ENCODE data around the gene LRRC38. TPM values are rescaled to one million over a fixed set of nuclear protein-coding genes. Genes with fewer than 3 reads are reported as not detected.

Gene LRRC38
- total RNA-seq, 1 donor from 2014 or later = not detected

DNA sequence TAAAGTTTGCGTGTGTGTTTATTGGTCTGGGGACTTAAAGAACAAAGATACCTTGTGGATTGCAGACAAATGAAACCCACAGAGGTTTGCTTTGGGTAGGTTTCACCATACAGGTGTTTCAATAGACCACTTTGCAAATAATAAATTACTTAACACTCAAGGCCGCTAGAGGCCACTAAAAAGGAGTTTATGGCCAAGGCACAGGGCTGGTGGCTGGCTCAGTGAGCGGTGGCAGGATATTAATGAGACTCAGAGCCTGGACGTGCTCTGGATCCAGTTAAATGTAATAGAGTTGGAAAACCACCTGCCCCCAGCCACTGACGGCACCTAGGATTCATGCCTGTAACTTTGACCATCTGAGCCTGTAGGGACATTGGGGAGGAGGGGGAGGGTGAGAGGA is 44.5 kb downstream of the LRRC38 start:
- ATAC-seq = no peak
- intact Hi-C loops (cut with DNase I) = no loop called here

DNA sequence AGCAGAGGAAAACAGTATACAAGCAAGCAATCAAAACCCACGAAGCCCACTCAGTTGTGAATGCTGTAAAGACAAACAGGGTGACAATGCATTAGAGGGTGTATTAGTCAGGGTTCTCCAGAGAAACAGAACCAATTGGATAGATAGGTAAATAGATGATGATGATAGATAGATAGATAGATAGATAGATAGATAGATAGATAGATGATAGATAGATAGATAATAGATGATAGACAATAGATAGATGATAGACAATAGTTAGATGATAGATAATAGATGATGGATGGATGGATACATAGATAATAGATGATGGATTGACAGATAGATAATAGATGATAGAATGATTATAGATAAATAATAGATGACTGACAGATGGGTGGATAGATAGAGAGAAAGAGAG is 48.3 kb downstream of the LRRC38 start:
- Histone ChIP-seq H3K4me3 (no peak overlapping the region), H3K27me3 (ENCODE audit: low read depth) (peaks cover 6% of the 10 kb centered on the region), H3K36me3 (no peaks in the 10 kb centered on the region), H3K27ac (no peak overlapping the region), H3K9me3 (no peaks in the 10 kb centered on the region), H3K4me1 (no peaks in the 10 kb centered on the region)
- ATAC-seq (no peak), DNase-seq (no peak)
- intact Hi-C loops (cut with DNase I) = no loop called here
- TF ChIP-seq, protein P1, sequence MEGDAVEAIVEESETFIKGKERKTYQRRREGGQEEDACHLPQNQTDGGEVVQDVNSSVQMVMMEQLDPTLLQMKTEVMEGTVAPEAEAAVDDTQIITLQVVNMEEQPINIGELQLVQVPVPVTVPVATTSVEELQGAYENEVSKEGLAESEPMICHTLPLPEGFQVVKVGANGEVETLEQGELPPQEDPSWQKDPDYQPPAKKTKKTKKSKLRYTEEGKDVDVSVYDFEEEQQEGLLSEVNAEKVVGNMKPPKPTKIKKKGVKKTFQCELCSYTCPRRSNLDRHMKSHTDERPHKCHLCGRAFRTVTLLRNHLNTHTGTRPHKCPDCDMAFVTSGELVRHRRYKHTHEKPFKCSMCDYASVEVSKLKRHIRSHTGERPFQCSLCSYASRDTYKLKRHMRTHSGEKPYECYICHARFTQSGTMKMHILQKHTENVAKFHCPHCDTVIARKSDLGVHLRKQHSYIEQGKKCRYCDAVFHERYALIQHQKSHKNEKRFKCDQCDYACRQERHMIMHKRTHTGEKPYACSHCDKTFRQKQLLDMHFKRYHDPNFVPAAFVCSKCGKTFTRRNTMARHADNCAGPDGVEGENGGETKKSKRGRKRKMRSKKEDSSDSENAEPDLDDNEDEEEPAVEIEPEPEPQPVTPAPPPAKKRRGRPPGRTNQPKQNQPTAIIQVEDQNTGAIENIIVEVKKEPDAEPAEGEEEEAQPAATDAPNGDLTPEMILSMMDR (IDR thresholded peaks at IDR 0.05) = no peak

More for the DNA sequence above, 44.5 kb downstream of the LRRC38 start:
- TF ChIP-seq, protein P1 (IDR thresholded peaks at IDR 0.05) = no peak
- Histone ChIP-seq H3K4me1 (no peaks in the 10 kb centered on the region), H3K36me3 (no peaks in the 10 kb centered on the region), H3K27ac (no peak overlapping the region), H3K27me3 (ENCODE audit: low read depth) (no peaks in the 10 kb centered on the region), H3K4me3 (no peak overlapping the region), H3K9me3 (no peaks in the 10 kb centered on the region)
- no peak for DNase-seq

DNA sequence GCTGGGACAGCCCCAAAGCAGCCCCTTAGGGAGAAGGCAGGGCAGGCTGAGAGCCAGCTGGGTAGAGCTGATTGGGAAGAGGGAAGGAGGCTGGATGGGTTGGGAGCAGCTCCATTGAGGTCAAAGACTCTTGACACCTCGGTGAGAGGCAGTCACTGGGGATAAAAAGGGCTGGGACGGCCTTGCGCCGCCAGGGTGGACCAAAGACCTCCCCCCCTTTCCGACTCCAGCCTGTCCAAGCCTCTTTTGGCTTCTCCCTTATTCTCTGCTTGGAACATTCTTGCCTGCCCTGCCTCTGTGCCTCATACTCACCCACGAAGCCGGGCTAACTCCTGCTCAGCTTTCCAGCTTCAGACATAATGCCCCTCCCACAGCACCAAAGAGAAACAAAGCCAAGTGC is 51.1 kb downstream of the LRRC38 start:
- no peaks in the 10 kb centered on the region for H3K9me3 ChIP-seq
- DNase-seq = no peak
- no peak for ATAC-seq
- H3K27ac ChIP-seq = no peak overlapping the region
- H3K4me1 ChIP-seq = no peaks in the 10 kb centered on the region
- TF ChIP-seq, protein P1 (IDR thresholded peaks at IDR 0.05) = no peak
- H3K36me3 ChIP-seq = no peaks in the 10 kb centered on the region
- no peak overlapping the region for H3K4me3 ChIP-seq
- peaks cover 6% of the 10 kb centered on the region for H3K27me3 ChIP-seq (ENCODE audit: low read depth)
- intact Hi-C loops (cut with DNase I) = no loop called here

DNA sequence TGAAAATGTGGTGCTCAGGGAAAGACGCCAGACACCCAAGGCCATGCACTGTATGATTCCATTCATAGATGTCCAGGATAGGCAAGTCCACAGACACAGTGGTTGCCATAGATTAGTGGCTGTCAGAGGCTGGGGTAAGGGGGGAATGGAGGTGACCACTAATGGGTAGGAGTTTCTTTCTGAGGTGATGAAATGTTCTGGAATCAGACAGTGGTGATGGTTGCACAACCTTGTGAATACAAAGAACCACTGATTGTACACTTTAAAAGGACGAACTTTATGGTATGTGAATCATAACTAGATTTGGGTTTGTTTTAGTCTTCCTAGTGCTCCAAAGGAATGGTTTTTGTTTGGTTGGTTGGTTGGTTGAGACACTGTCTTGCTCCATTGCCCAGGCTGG is 51.8 kb downstream of the LRRC38 start:
- TF ChIP-seq, protein P1 (IDR thresholded peaks at IDR 0.05) = no peak
- DNase-seq (no peak), ATAC-seq (no peak)
- no peaks in the 10 kb centered on the region for H3K9me3 ChIP-seq
- no peaks in the 10 kb centered on the region for H3K4me1 ChIP-seq
- peaks cover 6% of the 10 kb centered on the region for H3K27me3 ChIP-seq (ENCODE audit: low read depth)
- H3K27ac ChIP-seq = no peak overlapping the region
- H3K4me3 ChIP-seq = no peak overlapping the region
- H3K36me3 ChIP-seq = no peaks in the 10 kb centered on the region
- intact Hi-C loops (cut with DNase I) = no loop called here

DNA sequence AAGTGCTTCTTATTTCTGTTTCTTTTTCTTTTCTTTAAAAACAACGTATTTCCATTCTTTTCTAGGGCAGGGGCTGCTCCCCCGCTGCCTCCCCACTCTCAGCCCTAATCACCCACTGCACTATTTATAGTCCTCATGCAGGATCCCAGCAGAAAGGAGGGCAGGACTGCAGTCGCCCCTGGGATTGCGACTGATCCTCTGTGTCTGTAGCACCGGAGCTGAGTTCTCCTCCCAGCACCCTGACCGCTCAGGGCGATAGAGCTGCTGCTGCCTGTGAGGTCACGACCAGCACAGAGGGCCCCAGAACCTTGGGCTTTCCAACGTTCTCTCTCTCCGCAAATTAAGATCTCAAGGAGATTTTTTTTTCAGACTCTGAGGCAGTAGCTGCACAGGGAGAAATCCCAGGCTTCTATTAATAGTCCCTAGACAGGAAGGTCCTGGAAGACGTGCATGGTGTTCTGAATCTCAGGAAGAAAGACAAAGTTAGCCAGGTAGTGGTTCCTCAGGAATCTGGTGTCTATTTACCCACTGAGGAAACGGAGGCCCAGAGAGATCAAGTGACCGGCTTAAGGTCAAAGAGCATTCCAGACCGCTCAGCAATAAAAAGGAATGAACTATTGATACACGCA is 56.8 kb downstream of the LRRC38 start:
- DNase-seq = no peak
- TF ChIP-seq, protein P1 (IDR thresholded peaks at IDR 0.05) = no peak
- no peak for ATAC-seq
- no peak overlapping the region for H3K27ac ChIP-seq
- no peak overlapping the region for H3K4me3 ChIP-seq
- H3K27me3 ChIP-seq (ENCODE audit: low read depth) = peaks cover 14% of the 10 kb centered on the region
- H3K4me1 ChIP-seq = no peaks in the 10 kb centered on the region
- intact Hi-C loops (cut with DNase I) = no loop called here
- no peaks in the 10 kb centered on the region for H3K9me3 ChIP-seq
- H3K36me3 ChIP-seq = no peaks in the 10 kb centered on the region

Data from lower lobe of right lung (tissue), 2 donors.